Lung (tissue), 13 donors: ENCODE data around the gene ATG5. TPM values are rescaled to one million over a fixed set of nuclear protein-coding genes. Genes with fewer than 3 reads are reported as not detected.

Experiments used
- ATAC-seq: fragments of 200-7000 bp; cut with Tn5 transposase; one replicate; pipeline ENCODE4 v1.9.1; 2020; ENCODE audit warnings: moderate number of reproducible peaks; ENCODE audit not compliant: insufficient read depth, low FRiP score
- DNase-seq, 3 donors: peaks; one replicate each; pipeline ENCODE4 v3.0.0-alpha.2; 2013 to 2017
- H3K27ac ChIP-seq, 2 donors: one replicate each; pipeline ENCODE4 v1.5.1; 2013; ENCODE audit warnings: mild to moderate bottlenecking in 2 of 2, moderate library complexity in 2 of 2, control low read depth in 1 of 2, inconsistent platforms in 1 of 2, low read depth in 1 of 2, low read length in 1 of 2
- H3K27me3 ChIP-seq, 3 donors: one replicate each; pipeline ENCODE4 v1.5.1; 2013; ENCODE audit warnings: low read length in 2 of 3; ENCODE audit not compliant: control insufficient read depth in 3 of 3, insufficient read depth in 3 of 3
- H3K36me3 ChIP-seq, 4 donors: one replicate each; pipeline ENCODE4 v1.5.1; 2013; ENCODE audit warnings: low read length in 4 of 4, mild to moderate bottlenecking in 1 of 4, moderate library complexity in 1 of 4; ENCODE audit not compliant: control insufficient read depth in 4 of 4, insufficient read depth in 4 of 4
- H3K4me1 ChIP-seq, 5 donors: one replicate each; pipeline ENCODE4 v1.5.1; 2013; ENCODE audit warnings: low read length in 5 of 5, mild to moderate bottlenecking in 2 of 5, moderate library complexity in 1 of 5; ENCODE audit not compliant: control insufficient read depth in 5 of 5, insufficient read depth in 5 of 5
- H3K4me3 ChIP-seq: one replicate; pipeline ENCODE4 v1.5.1; 2013; ENCODE audit warnings: mild to moderate bottlenecking, control low read depth, moderate library complexity
- H3K9ac ChIP-seq, 2 donors: one replicate each; pipeline ENCODE4 v1.5.1; 2013; ENCODE audit warnings: low read length in 2 of 2, control low read depth in 1 of 2; ENCODE audit not compliant: insufficient read depth in 1 of 2
- H3K9me3 ChIP-seq, 4 donors: one replicate each; pipeline ENCODE4 v1.5.1; 2013; ENCODE audit warnings: low read length in 3 of 4, mild to moderate bottlenecking in 1 of 4, moderate library complexity in 1 of 4; ENCODE audit not compliant: control insufficient read depth in 4 of 4, insufficient read depth in 3 of 4
- WGBS, 2 donors: extraction: QIAGEN DNeasy Blood & Tissue Kit; methylation state at CpG; one replicate each; pipeline ENCODE4 v1.1.7; 2013; 5-methylcytosine and 5-hydroxymethylcytosine counted together
- polyA plus RNA-seq, 2 donors: library from polyadenylated mRNA; stranded (reverse); fragments of 200-250 nt; gene quantifications; one replicate each; pipeline ENCODE4 v1.2.1, GENCODE V29; 2013
- small RNA-seq: library from RNA; depleted of rRNA; stranded (forward); fragments of <200 nt; gene quantifications from one replicate; pipeline ENCODE3, GENCODE V24; 2014; ENCODE audit warnings: low replicate concordance
- total RNA-seq, 2 donors: library from RNA; depleted of rRNA in 1 of 2; stranded (reverse); fragments of >200 nt in 1 of 2; gene quantifications; one replicate each; pipeline ENCODE4 v1.2.1, GENCODE V29; 2014 to 2021
- TF ChIP-seq, protein P1 (sequence below): IDR thresholded peaks from 2 replicates; pipeline ENCODE4 v1.5.1; 2012; ENCODE audit warnings: mild to moderate bottlenecking; ENCODE audit errors: control extremely low read depth, extremely low read depth
- donor health status: control.
- donor health status: control.
- donor health status: Bipolar disorder and iron deficiency.
- donor health status: healthy.
- donor health status: DM: yes; HTN: yes; CAD: no.

The ATG5 gene
- total and polyA plus RNA-seq, 4 donors, result 15.0 to 54.2 (median 22.3) TPM

- ATAC-seq, result no peak
- WGBS, 2 donors, result 98% methylated on average over 5 of the region's 5 CpGs
- TF ChIP-seq, protein P1, sequence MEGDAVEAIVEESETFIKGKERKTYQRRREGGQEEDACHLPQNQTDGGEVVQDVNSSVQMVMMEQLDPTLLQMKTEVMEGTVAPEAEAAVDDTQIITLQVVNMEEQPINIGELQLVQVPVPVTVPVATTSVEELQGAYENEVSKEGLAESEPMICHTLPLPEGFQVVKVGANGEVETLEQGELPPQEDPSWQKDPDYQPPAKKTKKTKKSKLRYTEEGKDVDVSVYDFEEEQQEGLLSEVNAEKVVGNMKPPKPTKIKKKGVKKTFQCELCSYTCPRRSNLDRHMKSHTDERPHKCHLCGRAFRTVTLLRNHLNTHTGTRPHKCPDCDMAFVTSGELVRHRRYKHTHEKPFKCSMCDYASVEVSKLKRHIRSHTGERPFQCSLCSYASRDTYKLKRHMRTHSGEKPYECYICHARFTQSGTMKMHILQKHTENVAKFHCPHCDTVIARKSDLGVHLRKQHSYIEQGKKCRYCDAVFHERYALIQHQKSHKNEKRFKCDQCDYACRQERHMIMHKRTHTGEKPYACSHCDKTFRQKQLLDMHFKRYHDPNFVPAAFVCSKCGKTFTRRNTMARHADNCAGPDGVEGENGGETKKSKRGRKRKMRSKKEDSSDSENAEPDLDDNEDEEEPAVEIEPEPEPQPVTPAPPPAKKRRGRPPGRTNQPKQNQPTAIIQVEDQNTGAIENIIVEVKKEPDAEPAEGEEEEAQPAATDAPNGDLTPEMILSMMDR, result no peak
Observed at GRCh38 chr6:106136845-106137244, 188.7 kb downstream of the ATG5 start.

DNA sequence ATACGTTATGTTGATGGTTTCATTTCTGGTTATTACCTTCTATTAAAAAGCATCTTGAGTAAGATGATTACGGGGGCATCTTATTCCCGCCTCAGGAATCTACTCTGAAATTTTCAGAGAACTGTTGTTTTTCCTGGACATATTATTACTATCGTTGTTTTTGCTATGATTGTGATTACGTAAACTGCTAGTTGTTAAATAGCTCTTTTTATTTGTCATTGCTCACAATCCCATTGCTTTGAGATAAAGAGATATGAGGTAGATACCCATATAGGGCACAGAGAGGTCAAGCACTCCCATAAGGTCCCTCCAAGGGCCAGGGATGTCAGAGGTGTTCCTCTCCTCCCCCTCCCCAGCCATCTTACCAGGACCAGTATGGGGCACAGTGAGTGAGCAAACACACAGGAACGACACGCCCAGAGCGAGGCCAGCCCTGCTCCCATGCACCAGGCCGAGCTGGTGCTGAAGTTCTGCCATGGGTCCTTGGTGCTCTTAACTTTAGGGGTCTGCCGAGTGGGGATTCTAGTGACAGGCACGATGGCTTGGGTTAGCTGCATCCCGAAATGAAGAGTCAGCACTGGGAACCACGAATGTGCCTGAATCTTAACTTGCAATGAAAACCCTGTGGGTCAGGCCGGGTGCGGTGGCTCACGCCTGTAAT lies 189.5 kb downstream of the ATG5 start:
- peaks cover 0 to 3% (median 0%) of the 10 kb centered on the region in 4 donors for H3K9me3 ChIP-seq
- H3K27ac ChIP-seq, result no peak overlapping the region
- no peaks in the 10 kb centered on the region for H3K36me3 ChIP-seq
- WGBS, 2 donors, result 91 to 94% methylated on average over 16 of the region's 16 CpGs
- no peaks in the 10 kb centered on the region for H3K27me3 ChIP-seq
- ATAC-seq, result no peak
- no peak overlapping the region for H3K4me3 ChIP-seq
- TF ChIP-seq, protein P1, result no peak
- H3K4me1 ChIP-seq, result no peaks in the 10 kb centered on the region
- no peak overlapping the region for H3K9ac ChIP-seq
- no peak for DNase-seq

More at GRCh38 chr6:106136845-106137244, 188.7 kb downstream of the ATG5 start:
- H3K9ac ChIP-seq, result no peak overlapping the region
- DNase-seq, result no peak
- H3K27me3 ChIP-seq, result no peaks in the 10 kb centered on the region
- no peak overlapping the region for H3K27ac ChIP-seq
- no peaks in the 10 kb centered on the region for H3K36me3 ChIP-seq
- no peaks in the 10 kb centered on the region for H3K4me1 ChIP-seq
- peaks cover 0 to 3% (median 0%) of the 10 kb centered on the region in 4 donors for H3K9me3 ChIP-seq
- no peak overlapping the region for H3K4me3 ChIP-seq

- no peak overlapping the region for H3K4me3 ChIP-seq
- H3K36me3 ChIP-seq, result no peaks in the 10 kb centered on the region
- 82 to 91% methylated on average over 18 of the region's 18 CpGs for WGBS, 2 donors
- H3K4me1 ChIP-seq, result no peaks in the 10 kb centered on the region
- H3K9ac ChIP-seq, result no peak overlapping the region
- peaks cover 0 to 3% (median 0%) of the 10 kb centered on the region in 4 donors for H3K9me3 ChIP-seq
- DNase-seq (no peak), ATAC-seq (no peak)
- no peak overlapping the region for H3K27ac ChIP-seq
- TF ChIP-seq, protein P1, result no peak
- no peaks in the 10 kb centered on the region for H3K27me3 ChIP-seq
Observed at GRCh38 chr6:106134906-106135634, 190.5 kb downstream of the ATG5 start.

Small RNAs within 50 kb of the gene (small RNA-seq; reads per million reads assigned to genes)
- gene RF00015 (not detected), gene RN7SL47P (not detected), gene RNU6-344P (not detected)

Other genes with a start within 250 kb of the ATG5 start
- gene PRDM1, start 239.4 kb downstream of the ATG5 start, total RNA-seq, result 10 to 100 TPM in 1 of 2 donors, 1 to 10 TPM in 1; 9.5 to 12.4 TPM
- gene PRDM1, start 239.4 kb downstream of the ATG5 start, polyA plus RNA-seq, result 1 to 10 TPM; 2.3 to 8.1 TPM
- 10 to 100 TPM; 12.1 to 28.0 TPM for gene CRYBG1, start 35.0 kb upstream of the ATG5 start, total RNA-seq
- gene CRYBG1, start 35.0 kb upstream of the ATG5 start, polyA plus RNA-seq, result 10 to 100 TPM in 1 of 2 donors, 1 to 10 TPM in 1; 5.7 to 13.2 TPM